ENCODE measurements around the gene EFNA4.

EFNA4 gene

GRCh38 chr1:155094622-155094948 is 31.0 kb downstream of the EFNA4 start (continued):
- TF ChIP-seq ZSCAN18 (tag by site-specific recombination; IDR thresholded peaks at IDR 0.05) (no peak), ZNF23 (tag by site-specific recombination; IDR thresholded peaks at IDR 0.05; ENCODE audit: borderline replicate concordance) (no peak), ZNF354C (tag by site-specific recombination; IDR thresholded peaks at IDR 0.05; ENCODE audit: borderline replicate concordance, low read depth) (no peak), ZNF292 (tag by site-specific recombination; IDR thresholded peaks at IDR 0.05; ENCODE audit: borderline replicate concordance, low read depth) (no peak), ZBTB17 (tag by site-specific recombination; IDR thresholded peaks at IDR 0.05) (no peak)
- TF ChIP-seq, protein P1, sequence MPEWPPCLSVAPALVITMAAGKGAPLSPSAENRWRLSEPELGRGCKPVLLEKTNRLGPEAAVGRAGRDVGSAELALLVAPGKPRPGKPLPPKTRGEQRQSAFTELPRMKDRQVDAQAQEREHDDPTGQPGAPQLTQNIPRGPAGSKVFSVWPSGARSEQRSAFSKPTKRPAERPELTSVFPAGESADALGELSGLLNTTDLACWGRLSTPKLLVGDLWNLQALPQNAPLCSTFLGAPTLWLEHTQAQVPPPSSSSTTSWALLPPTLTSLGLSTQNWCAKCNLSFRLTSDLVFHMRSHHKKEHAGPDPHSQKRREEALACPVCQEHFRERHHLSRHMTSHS (tag by site-specific recombination; IDR thresholded peaks at IDR 0.05), result no peak

- Histone ChIP-seq H3K4me1 (ENCODE audit: control insufficient read depth, insufficient read depth, low read length) (0 out of 2 replicates have a peak, but pooled peaks cover 3% of the 10 kb centered on the region), H3K4me3 (ENCODE audit: low read depth, low read length) (no peak overlapping the region), H3K9me3 (ENCODE audit: control insufficient read depth, insufficient read depth, low read depth, low read length) (no peaks in the 10 kb centered on the region), H3K27ac (ENCODE audit: extremely low read depth, low read depth, low read length) (no peak overlapping the region), H3K36me3 (ENCODE audit: control insufficient read depth in 2 of 2, insufficient read depth in 1 of 2, low read length in 2 of 2) (no peaks in the 10 kb centered on the region)
- ChIA-PET POLR2A (no interaction called here), CTCF (interaction anchor here (0.9 to 13.8 kb wide), 4 partner anchors 9 to 82 kb away, joined by 3 to 439 read pairs (median 4); partner anchors contain the start of genes KRTCAP2 and TRIM46)
- TF ChIP-seq ZNF629 (tag by site-specific recombination; IDR thresholded peaks at IDR 0.05) (peak; percentile 32; the same call in 1 of the 2 replicates), PRDM6 (tag by site-specific recombination; IDR thresholded peaks at IDR 0.05) (no peak), ZNF704 (tag by site-specific recombination; IDR thresholded peaks at IDR 0.05) (no peak), ZNF571 (tag by site-specific recombination; IDR thresholded peaks at IDR 0.05) (no peak), EGR2 (tag by site-specific recombination; IDR thresholded peaks at IDR 0.05; ENCODE audit: low read depth) (peak; percentile 71), KLF1 (tag by site-specific recombination; IDR thresholded peaks at IDR 0.05) (peak; percentile 94), ZNF394 (tag by site-specific recombination; IDR thresholded peaks at IDR 0.05; ENCODE audit: borderline replicate concordance) (no peak), ZIC2 (tag by site-specific recombination; IDR thresholded peaks at IDR 0.05) (no peak), SCRT2 (tag by site-specific recombination; IDR thresholded peaks at IDR 0.05) (0 out of 2 replicates have a peak, but pooled peaks have one; percentile 21), KLF17 (tag by site-specific recombination; IDR thresholded peaks at IDR 0.05) (peak; percentile 86; the same call in 1 of the 2 replicates), ZSCAN23 (tag by site-specific recombination; IDR thresholded peaks at IDR 0.05) (no peak), SCRT1 (tag by site-specific recombination; IDR thresholded peaks at IDR 0.05; ENCODE audit: borderline replicate concordance) (peak; percentile 41; the same call in 1 of the 2 replicates), SP7 (tag by site-specific recombination; IDR thresholded peaks at IDR 0.05) (peak; percentile 78), ZFHX2 (tag by site-specific recombination; conservative IDR thresholded peaks at IDR 0.05) (peak; percentile 66), ZNF596 (tag by site-specific recombination; IDR thresholded peaks at IDR 0.05) (no peak)
- TF ChIP-seq, protein P2, sequence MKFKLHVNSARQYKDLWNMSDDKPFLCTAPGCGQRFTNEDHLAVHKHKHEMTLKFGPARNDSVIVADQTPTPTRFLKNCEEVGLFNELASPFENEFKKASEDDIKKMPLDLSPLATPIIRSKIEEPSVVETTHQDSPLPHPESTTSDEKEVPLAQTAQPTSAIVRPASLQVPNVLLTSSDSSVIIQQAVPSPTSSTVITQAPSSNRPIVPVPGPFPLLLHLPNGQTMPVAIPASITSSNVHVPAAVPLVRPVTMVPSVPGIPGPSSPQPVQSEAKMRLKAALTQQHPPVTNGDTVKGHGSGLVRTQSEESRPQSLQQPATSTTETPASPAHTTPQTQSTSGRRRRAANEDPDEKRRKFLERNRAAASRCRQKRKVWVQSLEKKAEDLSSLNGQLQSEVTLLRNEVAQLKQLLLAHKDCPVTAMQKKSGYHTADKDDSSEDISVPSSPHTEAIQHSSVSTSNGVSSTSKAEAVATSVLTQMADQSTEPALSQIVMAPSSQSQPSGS (tag by site-specific recombination; IDR thresholded peaks at IDR 0.05; ENCODE audit: low read depth), result peak; percentile 42
- TF ChIP-seq, protein P3, sequence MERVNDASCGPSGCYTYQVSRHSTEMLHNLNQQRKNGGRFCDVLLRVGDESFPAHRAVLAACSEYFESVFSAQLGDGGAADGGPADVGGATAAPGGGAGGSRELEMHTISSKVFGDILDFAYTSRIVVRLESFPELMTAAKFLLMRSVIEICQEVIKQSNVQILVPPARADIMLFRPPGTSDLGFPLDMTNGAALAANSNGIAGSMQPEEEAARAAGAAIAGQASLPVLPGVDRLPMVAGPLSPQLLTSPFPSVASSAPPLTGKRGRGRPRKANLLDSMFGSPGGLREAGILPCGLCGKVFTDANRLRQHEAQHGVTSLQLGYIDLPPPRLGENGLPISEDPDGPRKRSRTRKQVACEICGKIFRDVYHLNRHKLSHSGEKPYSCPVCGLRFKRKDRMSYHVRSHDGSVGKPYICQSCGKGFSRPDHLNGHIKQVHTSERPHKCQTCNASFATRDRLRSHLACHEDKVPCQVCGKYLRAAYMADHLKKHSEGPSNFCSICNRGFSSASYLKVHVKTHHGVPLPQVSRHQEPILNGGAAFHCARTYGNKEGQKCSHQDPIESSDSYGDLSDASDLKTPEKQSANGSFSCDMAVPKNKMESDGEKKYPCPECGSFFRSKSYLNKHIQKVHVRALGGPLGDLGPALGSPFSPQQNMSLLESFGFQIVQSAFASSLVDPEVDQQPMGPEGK (tag by site-specific recombination; IDR thresholded peaks at IDR 0.05), result no peak
Measured at GRCh38 chr1:155099331-155099730, 35.8 kb downstream of the EFNA4 start.
